ENCODE results near the gene IRF2BP2.

Gene IRF2BP2

GRCh38 chr1:234608911-234609690 lies 877 bp downstream of the IRF2BP2 start (continued):
- TF ChIP-seq ZNF391 (tag by site-specific recombination; IDR thresholded peaks at IDR 0.05; ENCODE audit: borderline replicate concordance, low read depth) (no peak), ZNF837 (tag by site-specific recombination; IDR thresholded peaks at IDR 0.05) (0 out of 2 replicates have a peak, but pooled peaks have one; percentile 31), MYNN (tag by site-specific recombination; IDR thresholded peaks at IDR 0.05; ENCODE audit: borderline replicate concordance) (no peak), ZNF19 (tag by site-specific recombination; IDR thresholded peaks at IDR 0.05; ENCODE audit: low read depth) (no peak), ZNF449 (tag by site-specific recombination; IDR thresholded peaks at IDR 0.05) (no peak), ZNF302 (tag by site-specific recombination; IDR thresholded peaks at IDR 0.05; ENCODE audit: low read depth) (no peak), ZNF645 (tag by site-specific recombination; IDR thresholded peaks at IDR 0.05) (no peak), KLF16 (tag by site-specific recombination; IDR thresholded peaks at IDR 0.05) (no peak), YY2 (tag by site-specific recombination; IDR thresholded peaks at IDR 0.05) (peak; percentile 53; the same call in 1 of the 2 replicates), ZNF280D (tag by site-specific recombination; IDR thresholded peaks at IDR 0.05) (no peak), GLIS2 (tag by site-specific recombination; IDR thresholded peaks at IDR 0.05) (peak; percentile 54; the same call in 1 of the 2 replicates), EGR2 (tag by site-specific recombination; IDR thresholded peaks at IDR 0.05; ENCODE audit: low read depth) (peak; percentile 9; the same call in 1 of the 2 replicates), ZNF785 (tag by site-specific recombination; IDR thresholded peaks at IDR 0.05) (0 out of 2 replicates have a peak, but pooled peaks have one; percentile 31), ZBTB17 (tag by site-specific recombination; IDR thresholded peaks at IDR 0.05) (no peak), ZNF692 (tag by site-specific recombination; IDR thresholded peaks at IDR 0.05) (no peak), ZBTB8A (tag by site-specific recombination; IDR thresholded peaks at IDR 0.05) (peak; percentile 48; the same call in 1 of the 2 replicates), ZNF660 (tag by site-specific recombination; IDR thresholded peaks at IDR 0.05) (peak; percentile 42; the same call in 1 of the 2 replicates), KLF1 (tag by site-specific recombination; IDR thresholded peaks at IDR 0.05) (no peak), ZNF664 (tag by site-specific recombination; IDR thresholded peaks at IDR 0.05) (no peak), ZNF610 (tag by site-specific recombination; IDR thresholded peaks at IDR 0.05; ENCODE audit: borderline replicate concordance) (no peak), KLF17 (tag by site-specific recombination; IDR thresholded peaks at IDR 0.05) (0 out of 2 replicates have a peak, but pooled peaks have one; percentile 32)
- TF ChIP-seq, protein P1, sequence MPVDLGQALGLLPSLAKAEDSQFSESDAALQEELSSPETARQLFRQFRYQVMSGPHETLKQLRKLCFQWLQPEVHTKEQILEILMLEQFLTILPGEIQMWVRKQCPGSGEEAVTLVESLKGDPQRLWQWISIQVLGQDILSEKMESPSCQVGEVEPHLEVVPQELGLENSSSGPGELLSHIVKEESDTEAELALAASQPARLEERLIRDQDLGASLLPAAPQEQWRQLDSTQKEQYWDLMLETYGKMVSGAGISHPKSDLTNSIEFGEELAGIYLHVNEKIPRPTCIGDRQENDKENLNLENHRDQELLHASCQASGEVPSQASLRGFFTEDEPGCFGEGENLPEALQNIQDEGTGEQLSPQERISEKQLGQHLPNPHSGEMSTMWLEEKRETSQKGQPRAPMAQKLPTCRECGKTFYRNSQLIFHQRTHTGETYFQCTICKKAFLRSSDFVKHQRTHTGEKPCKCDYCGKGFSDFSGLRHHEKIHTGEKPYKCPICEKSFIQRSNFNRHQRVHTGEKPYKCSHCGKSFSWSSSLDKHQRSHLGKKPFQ (tag by site-specific recombination; IDR thresholded peaks at IDR 0.05) = no peak
- TF ChIP-seq, protein P2, sequence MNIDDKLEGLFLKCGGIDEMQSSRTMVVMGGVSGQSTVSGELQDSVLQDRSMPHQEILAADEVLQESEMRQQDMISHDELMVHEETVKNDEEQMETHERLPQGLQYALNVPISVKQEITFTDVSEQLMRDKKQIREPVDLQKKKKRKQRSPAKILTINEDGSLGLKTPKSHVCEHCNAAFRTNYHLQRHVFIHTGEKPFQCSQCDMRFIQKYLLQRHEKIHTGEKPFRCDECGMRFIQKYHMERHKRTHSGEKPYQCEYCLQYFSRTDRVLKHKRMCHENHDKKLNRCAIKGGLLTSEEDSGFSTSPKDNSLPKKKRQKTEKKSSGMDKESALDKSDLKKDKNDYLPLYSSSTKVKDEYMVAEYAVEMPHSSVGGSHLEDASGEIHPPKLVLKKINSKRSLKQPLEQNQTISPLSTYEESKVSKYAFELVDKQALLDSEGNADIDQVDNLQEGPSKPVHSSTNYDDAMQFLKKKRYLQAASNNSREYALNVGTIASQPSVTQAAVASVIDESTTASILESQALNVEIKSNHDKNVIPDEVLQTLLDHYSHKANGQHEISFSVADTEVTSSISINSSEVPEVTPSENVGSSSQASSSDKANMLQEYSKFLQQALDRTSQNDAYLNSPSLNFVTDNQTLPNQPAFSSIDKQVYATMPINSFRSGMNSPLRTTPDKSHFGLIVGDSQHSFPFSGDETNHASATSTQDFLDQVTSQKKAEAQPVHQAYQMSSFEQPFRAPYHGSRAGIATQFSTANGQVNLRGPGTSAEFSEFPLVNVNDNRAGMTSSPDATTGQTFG (tag by site-specific recombination; IDR thresholded peaks at IDR 0.05; ENCODE audit: borderline replicate concordance) = no peak
- TF ChIP-seq, protein P3, sequence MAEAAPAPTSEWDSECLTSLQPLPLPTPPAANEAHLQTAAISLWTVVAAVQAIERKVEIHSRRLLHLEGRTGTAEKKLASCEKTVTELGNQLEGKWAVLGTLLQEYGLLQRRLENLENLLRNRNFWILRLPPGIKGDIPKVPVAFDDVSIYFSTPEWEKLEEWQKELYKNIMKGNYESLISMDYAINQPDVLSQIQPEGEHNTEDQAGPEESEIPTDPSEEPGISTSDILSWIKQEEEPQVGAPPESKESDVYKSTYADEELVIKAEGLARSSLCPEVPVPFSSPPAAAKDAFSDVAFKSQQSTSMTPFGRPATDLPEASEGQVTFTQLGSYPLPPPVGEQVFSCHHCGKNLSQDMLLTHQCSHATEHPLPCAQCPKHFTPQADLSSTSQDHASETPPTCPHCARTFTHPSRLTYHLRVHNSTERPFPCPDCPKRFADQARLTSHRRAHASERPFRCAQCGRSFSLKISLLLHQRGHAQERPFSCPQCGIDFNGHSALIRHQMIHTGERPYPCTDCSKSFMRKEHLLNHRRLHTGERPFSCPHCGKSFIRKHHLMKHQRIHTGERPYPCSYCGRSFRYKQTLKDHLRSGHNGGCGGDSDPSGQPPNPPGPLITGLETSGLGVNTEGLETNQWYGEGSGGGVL (tag by site-specific recombination; IDR thresholded peaks at IDR 0.05) = peak; percentile 78

Measured in HEK293 (cell line).